ENCODE results near the gene OSBPL5. TPM values are rescaled to one million over a fixed set of nuclear protein-coding genes. Genes with fewer than 3 reads are reported as not detected.

OSBPL5 gene
- total RNA-seq, 2 experiments from 2014 or later, result 0.63 to 2.7 TPM

DNA sequence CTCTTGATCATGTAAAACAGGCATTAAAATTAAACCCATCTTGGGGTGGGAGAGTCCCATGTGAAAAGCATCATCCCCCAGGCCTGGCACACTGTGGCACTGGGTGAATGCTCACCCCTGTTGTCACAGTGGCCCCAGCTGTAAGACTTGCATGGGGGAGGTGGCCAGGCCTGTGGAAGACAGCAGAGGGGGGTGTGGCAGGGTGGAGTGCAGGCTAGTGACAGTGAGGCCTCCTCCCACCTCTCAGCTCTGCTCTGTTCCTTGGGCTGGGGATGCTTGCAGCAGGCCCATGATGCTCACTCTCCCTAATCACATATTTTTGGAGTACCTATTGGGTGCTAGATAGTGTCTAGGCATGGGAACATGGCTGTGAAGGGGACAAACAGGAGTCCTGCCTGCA is 10.1 kb upstream of the OSBPL5 start:
- intact Hi-C loops (cut with micrococcal nuclease; ENCODE audit: unreplicated experiment), result no loop called here
- ChIA-PET CTCF (ENCODE audit: unreplicated experiment) (no interaction called here), POLR2A (no interaction called here)
- DNase-seq (ENCODE audit: low spot score), result no peak
- Histone ChIP-seq H4K20me1 (ENCODE audit: insufficient read depth, low read length) (no peaks in the 10 kb centered on the region), H3K4me2 (ENCODE audit: low read length) (no peak overlapping the region), H3K4me1 (ENCODE audit: insufficient read depth, low read length, poor library complexity, severe bottlenecking) (no peaks in the 10 kb centered on the region), H2AFZ (ENCODE audit: low read length) (no peak overlapping the region), H3K4me3 (ENCODE audit: low read depth, low read length, poor library complexity, severe bottlenecking) (no peak overlapping the region), H3K27ac (ENCODE audit: low read depth, low read length, poor library complexity, severe bottlenecking) (no peak overlapping the region), H3K79me2 (ENCODE audit: insufficient read depth, low read depth, low read length) (no peaks in the 10 kb centered on the region), H3K9me2 (ENCODE audit: insufficient read depth, low read length) (no peaks in the 10 kb centered on the region), H3K9me3 (ENCODE audit: low read length) (peaks cover 13% of the 10 kb centered on the region), H3K36me3 (ENCODE audit: insufficient read depth, low read length) (no peaks in the 10 kb centered on the region)
- no TSS peak for BruUV-seq (replicated peaks)
- no peak for TF ChIP-seq EZH2phosphoT487 (IDR thresholded peaks at IDR 0.05; ENCODE audit: borderline replicate concordance, low read depth, low read length)
- TF ChIP-seq, protein P1, sequence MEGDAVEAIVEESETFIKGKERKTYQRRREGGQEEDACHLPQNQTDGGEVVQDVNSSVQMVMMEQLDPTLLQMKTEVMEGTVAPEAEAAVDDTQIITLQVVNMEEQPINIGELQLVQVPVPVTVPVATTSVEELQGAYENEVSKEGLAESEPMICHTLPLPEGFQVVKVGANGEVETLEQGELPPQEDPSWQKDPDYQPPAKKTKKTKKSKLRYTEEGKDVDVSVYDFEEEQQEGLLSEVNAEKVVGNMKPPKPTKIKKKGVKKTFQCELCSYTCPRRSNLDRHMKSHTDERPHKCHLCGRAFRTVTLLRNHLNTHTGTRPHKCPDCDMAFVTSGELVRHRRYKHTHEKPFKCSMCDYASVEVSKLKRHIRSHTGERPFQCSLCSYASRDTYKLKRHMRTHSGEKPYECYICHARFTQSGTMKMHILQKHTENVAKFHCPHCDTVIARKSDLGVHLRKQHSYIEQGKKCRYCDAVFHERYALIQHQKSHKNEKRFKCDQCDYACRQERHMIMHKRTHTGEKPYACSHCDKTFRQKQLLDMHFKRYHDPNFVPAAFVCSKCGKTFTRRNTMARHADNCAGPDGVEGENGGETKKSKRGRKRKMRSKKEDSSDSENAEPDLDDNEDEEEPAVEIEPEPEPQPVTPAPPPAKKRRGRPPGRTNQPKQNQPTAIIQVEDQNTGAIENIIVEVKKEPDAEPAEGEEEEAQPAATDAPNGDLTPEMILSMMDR (conservative IDR thresholded peaks at IDR 0.05; ENCODE audit: low read length), result no peak

DNA sequence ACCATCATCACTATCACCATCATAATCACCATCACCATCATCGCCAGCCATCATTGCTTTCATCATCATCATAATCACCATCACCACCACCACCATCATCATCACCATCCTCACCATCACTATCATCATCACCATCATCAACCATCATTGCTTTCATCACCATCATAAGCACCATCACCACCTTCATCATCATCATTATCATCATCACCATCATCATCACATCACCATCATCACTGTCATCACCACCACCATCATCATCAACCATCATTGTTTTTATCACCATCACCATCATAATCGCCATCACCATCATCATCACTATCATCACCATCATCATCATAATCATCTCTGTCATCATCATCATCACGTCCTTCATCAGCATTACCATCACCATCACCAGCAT is 9.3 kb upstream of the OSBPL5 start:
- Histone ChIP-seq H3K9me2 (ENCODE audit: insufficient read depth, low read length) (no peaks in the 10 kb centered on the region), H3K4me2 (ENCODE audit: low read length) (no peak overlapping the region), H3K79me2 (ENCODE audit: insufficient read depth, low read depth, low read length) (no peaks in the 10 kb centered on the region), H3K4me1 (ENCODE audit: insufficient read depth, low read length, poor library complexity, severe bottlenecking) (no peaks in the 10 kb centered on the region), H2AFZ (ENCODE audit: low read length) (no peak overlapping the region), H4K20me1 (ENCODE audit: insufficient read depth, low read length) (no peaks in the 10 kb centered on the region), H3K4me3 (ENCODE audit: low read depth, low read length, poor library complexity, severe bottlenecking) (no peak overlapping the region), H3K9me3 (ENCODE audit: low read length) (peaks cover 13% of the 10 kb centered on the region), H3K36me3 (ENCODE audit: insufficient read depth, low read length) (no peaks in the 10 kb centered on the region), H3K27ac (ENCODE audit: low read depth, low read length, poor library complexity, severe bottlenecking) (no peak overlapping the region)
- no TSS peak for BruUV-seq (replicated peaks)
- ChIA-PET CTCF (ENCODE audit: unreplicated experiment) (no interaction called here), POLR2A (no interaction called here)
- DNase-seq (ENCODE audit: low spot score), result no peak
- TF ChIP-seq EZH2phosphoT487 (IDR thresholded peaks at IDR 0.05; ENCODE audit: borderline replicate concordance, low read depth, low read length), result no peak
- TF ChIP-seq, protein P1 (conservative IDR thresholded peaks at IDR 0.05; ENCODE audit: low read length), result no peak
- intact Hi-C loops (cut with micrococcal nuclease; ENCODE audit: unreplicated experiment), result no loop called here

DNA sequence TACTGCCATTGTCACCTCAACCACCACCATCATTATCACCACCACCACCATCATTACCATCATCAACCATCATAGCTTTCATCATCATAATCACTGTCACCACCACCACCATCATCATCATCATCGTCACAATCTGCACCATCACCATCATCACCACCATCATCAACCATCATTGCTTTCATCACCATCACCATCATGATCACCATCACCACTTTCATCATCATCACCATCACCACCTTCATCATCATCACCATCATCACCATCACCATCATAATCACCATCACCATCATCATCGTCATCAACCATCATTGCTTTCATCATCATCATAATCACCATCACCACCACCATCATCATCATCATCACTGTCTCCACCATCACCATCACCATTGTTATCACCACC is 8.7 kb upstream of the OSBPL5 start:
- no peaks in the 10 kb centered on the region for H3K79me2 ChIP-seq (ENCODE audit: insufficient read depth, low read depth, low read length)
- intact Hi-C loops (cut with micrococcal nuclease; ENCODE audit: unreplicated experiment), result no loop called here
- POLR2A ChIA-PET, result no interaction called here

More for the DNA sequence above, 8.7 kb upstream of the OSBPL5 start:
- no peak for DNase-seq (ENCODE audit: low spot score)
- no peaks in the 10 kb centered on the region for H4K20me1 ChIP-seq (ENCODE audit: insufficient read depth, low read length)
- no peaks in the 10 kb centered on the region for H3K36me3 ChIP-seq (ENCODE audit: insufficient read depth, low read length)
- H3K4me1 ChIP-seq (ENCODE audit: insufficient read depth, low read length, poor library complexity, severe bottlenecking), result no peaks in the 10 kb centered on the region
- TF ChIP-seq, protein P1 (conservative IDR thresholded peaks at IDR 0.05; ENCODE audit: low read length), result no peak
- TF ChIP-seq EZH2phosphoT487 (IDR thresholded peaks at IDR 0.05; ENCODE audit: borderline replicate concordance, low read depth, low read length), result no peak
- CTCF ChIA-PET (ENCODE audit: unreplicated experiment), result no interaction called here
- H3K27ac ChIP-seq (ENCODE audit: low read depth, low read length, poor library complexity, severe bottlenecking), result no peak overlapping the region
- BruUV-seq (replicated peaks), result no TSS peak
- H3K9me3 ChIP-seq (ENCODE audit: low read length), result peaks cover 13% of the 10 kb centered on the region
- no peaks in the 10 kb centered on the region for H3K9me2 ChIP-seq (ENCODE audit: insufficient read depth, low read length)
- no peak overlapping the region for H3K4me2 ChIP-seq (ENCODE audit: low read length)
- no peak overlapping the region for H3K4me3 ChIP-seq (ENCODE audit: low read depth, low read length, poor library complexity, severe bottlenecking)
- H2AFZ ChIP-seq (ENCODE audit: low read length), result no peak overlapping the region

Measured in OCI-LY7 (cell line).